ENCODE data around the gene FBXW12. TPM values are rescaled to one million over a fixed set of nuclear protein-coding genes. Genes with fewer than 3 reads are reported as not detected.
A peak's percentile ranks its signal among the peaks of the same experiment; 100 is the strongest.

Gene FBXW12
- total and polyA plus RNA-seq, 10 donors: 0.33 to 0.42 TPM; not detected in 8

DNA sequence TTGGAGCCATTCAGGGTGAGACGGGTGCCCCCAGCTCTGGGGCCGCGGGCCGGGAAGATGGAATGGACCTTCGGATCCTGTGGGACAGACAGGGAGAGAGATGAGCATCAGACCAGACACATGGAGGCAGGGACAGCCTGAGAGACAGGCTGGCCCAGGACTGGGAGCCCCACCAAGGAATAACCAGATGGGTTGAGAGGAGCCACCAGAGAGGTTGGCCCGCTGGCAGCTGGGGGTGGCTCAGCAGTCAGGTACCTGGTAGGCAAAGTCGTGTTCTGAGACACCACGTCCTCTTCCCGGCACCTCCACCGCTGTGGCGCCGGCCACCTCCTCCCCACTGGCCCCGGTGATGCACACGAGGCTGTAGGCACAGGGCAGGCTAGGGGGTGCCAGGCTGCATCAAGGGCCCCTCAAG lies 44.1 kb downstream of the FBXW12 start:
- peak; percentile 36 for DNase-seq
- TF ChIP-seq, protein P1, sequence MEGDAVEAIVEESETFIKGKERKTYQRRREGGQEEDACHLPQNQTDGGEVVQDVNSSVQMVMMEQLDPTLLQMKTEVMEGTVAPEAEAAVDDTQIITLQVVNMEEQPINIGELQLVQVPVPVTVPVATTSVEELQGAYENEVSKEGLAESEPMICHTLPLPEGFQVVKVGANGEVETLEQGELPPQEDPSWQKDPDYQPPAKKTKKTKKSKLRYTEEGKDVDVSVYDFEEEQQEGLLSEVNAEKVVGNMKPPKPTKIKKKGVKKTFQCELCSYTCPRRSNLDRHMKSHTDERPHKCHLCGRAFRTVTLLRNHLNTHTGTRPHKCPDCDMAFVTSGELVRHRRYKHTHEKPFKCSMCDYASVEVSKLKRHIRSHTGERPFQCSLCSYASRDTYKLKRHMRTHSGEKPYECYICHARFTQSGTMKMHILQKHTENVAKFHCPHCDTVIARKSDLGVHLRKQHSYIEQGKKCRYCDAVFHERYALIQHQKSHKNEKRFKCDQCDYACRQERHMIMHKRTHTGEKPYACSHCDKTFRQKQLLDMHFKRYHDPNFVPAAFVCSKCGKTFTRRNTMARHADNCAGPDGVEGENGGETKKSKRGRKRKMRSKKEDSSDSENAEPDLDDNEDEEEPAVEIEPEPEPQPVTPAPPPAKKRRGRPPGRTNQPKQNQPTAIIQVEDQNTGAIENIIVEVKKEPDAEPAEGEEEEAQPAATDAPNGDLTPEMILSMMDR (IDR thresholded peaks at IDR 0.05 in 8 of 11, conservative IDR thresholded peaks at IDR 0.05 in 3 of 11): no peak
- TF ChIP-seq POLR2AphosphoS5 (IDR thresholded peaks at IDR 0.05) (no peak), POLR2A (IDR thresholded peaks at IDR 0.05) (no peak)

DNA sequence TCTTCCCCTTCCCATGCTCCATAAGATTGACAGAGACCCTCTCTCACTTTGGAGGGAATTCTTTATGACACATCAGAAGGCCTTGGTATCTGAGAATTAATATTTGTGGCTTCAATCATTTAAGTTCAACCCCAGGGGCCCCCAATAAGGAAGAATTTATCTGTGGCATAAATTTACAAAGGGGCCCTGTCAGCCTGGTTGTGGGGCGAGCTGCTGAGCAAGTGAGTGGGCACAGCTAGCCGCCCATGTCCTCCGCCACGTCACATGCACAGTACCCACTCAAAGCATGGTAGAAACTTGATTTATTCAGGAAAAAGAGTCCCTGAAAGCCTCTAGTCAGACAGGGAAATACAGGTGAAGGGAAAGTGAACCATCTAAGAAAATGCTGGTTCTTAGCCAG lies 44.5 kb downstream of the FBXW12 start:
- WGBS, 5 donors: 89 to 95% (median 92%) methylated on average over 4 of the region's 4 CpGs
- intact Hi-C loops (cut with DNase I; ENCODE audit: low total_unique reads): no loop called here
- no peaks in the 10 kb centered on the region for H3K27me3 ChIP-seq (replicated peaks in 1 of 7)
- H3K36me3 ChIP-seq: peaks cover 0 to 76% (median 23%) of the 10 kb centered on the region in 6 donors
- no peaks in the 10 kb centered on the region for H3K9me3 ChIP-seq
- TF ChIP-seq POLR2A (IDR thresholded peaks at IDR 0.05) (no peak), POLR2AphosphoS5 (IDR thresholded peaks at IDR 0.05) (no peak)
- TF ChIP-seq, protein P1 (IDR thresholded peaks at IDR 0.05 in 8 of 11, conservative IDR thresholded peaks at IDR 0.05 in 3 of 11): no peak
- no peak overlapping the region for H3K4me3 ChIP-seq
- DNase-seq: peak; percentile 6
- H3K4me1 ChIP-seq: peaks cover 0 to 34% (median 13%) of the 10 kb centered on the region in 6 donors
- no peak overlapping the region for H3K27ac ChIP-seq

More for the DNA sequence above, 44.1 kb downstream of the FBXW12 start:
- intact Hi-C loops (cut with DNase I; ENCODE audit: low total_unique reads): no loop called here
- Histone ChIP-seq H3K27me3 (replicated peaks in 1 of 7) (no peaks in the 10 kb centered on the region), H3K27ac (no peak overlapping the region), H3K9me3 (no peaks in the 10 kb centered on the region), H3K4me1 (peaks cover 0 to 33% (median 13%) of the 10 kb centered on the region in 6 donors), H3K4me3 (no peak overlapping the region), H3K36me3 (peaks cover 0 to 79% (median 23%) of the 10 kb centered on the region in 6 donors)
- 85 to 96% (median 93%) methylated on average over 14 of the region's 14 CpGs for WGBS, 5 donors

DNA sequence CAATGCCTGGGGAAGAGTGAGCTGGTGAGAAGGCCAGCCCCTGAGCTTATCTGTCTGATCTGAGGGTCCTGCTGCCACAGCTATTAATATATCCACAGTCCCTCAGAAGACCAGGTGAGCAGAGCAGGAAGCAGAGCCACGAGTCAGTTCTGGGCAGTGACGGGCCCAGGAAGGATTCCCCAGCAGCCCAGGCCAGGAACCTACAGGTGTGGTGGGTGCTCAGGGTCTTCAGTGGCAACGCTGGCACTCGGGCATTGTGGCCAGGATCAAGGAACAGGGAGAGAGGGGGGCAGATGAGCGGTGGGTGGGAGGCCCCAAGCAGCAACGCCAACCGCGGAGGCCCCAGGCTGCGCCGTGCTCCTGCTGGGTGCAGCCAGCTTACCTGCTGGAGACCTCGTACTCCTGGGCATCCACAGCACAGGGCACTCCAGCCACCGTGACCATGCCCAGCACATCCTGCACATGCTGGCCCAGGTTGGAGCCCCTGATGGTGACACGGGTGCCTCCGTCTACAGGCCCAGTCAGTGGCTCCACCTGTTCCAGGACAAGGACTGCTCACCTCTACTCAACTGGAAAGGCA lies 45.6 kb downstream of the FBXW12 start:
- Histone ChIP-seq H3K9me3 (no peaks in the 10 kb centered on the region), H3K27me3 (replicated peaks in 1 of 7) (no peaks in the 10 kb centered on the region), H3K36me3 (peaks cover 0 to 67% (median 18%) of the 10 kb centered on the region in 6 donors), H3K4me1 (peaks cover 0 to 34% (median 13%) of the 10 kb centered on the region in 6 donors), H3K27ac (no peak overlapping the region), H3K4me3 (no peak overlapping the region)
- TF ChIP-seq, protein P1 (IDR thresholded peaks at IDR 0.05 in 8 of 11, conservative IDR thresholded peaks at IDR 0.05 in 3 of 11): no peak
- TF ChIP-seq POLR2AphosphoS5 (IDR thresholded peaks at IDR 0.05): no peak
- no peak for TF ChIP-seq POLR2A (IDR thresholded peaks at IDR 0.05)
- intact Hi-C loops (cut with DNase I; ENCODE audit: low total_unique reads): no loop called here
- 77 to 92% (median 88%) methylated on average over 7 to 14 of the region's 14 CpGs for WGBS, 5 donors
- no peak for DNase-seq

DNA sequence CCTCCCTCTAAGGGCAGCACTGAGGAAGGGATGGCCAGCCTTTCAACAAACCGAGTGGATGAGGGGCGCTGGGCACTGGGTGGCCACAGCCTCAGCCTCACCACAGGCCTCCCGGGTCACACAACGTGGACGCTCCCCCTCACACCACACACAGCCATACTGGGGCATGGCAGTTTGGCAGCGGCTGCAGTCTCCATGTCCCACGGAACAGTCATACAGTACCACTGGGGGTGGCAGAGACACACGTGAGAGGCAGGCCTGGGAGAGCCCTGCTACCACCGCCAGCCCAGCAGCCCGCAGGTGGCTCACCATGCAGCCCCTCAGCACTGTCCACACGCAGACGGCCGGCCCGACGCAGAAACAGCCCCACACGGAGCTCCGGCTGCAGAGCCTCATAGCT lies 46.1 kb downstream of the FBXW12 start:
- Histone ChIP-seq H3K4me1 (peaks cover 0 to 35% (median 13%) of the 10 kb centered on the region in 6 donors), H3K27me3 (replicated peaks in 1 of 7) (no peaks in the 10 kb centered on the region), H3K36me3 (peaks cover 0 to 62% (median 16%) of the 10 kb centered on the region in 6 donors), H3K4me3 (no peak overlapping the region), H3K27ac (no peak overlapping the region), H3K9me3 (no peaks in the 10 kb centered on the region)
- DNase-seq: no peak
- TF ChIP-seq, protein P1 (IDR thresholded peaks at IDR 0.05 in 8 of 11, conservative IDR thresholded peaks at IDR 0.05 in 3 of 11): no peak
- TF ChIP-seq POLR2AphosphoS5 (IDR thresholded peaks at IDR 0.05) (no peak), POLR2A (IDR thresholded peaks at IDR 0.05) (no peak)
- WGBS, 5 donors: 89 to 95% (median 92%) methylated on average over 7 to 17 of the region's 17 CpGs
- intact Hi-C loops (cut with DNase I; ENCODE audit: low total_unique reads): no loop called here
